SU-DHL-6 (cell line): ENCODE results near the gene ABHD4.

ENCODE experiments used
- CTCF ChIP-seq: fragments of 200-600 bp; sonication (generic); IDR thresholded peaks from one replicate; pipeline ENCODE4 v1.5.1; 2017; ENCODE audit warnings: antibody characterized with exemption, mild to moderate bottlenecking, low read length, moderate library complexity; ENCODE audit not compliant: insufficient read depth, poor library complexity, severe bottlenecking
- EZH2phosphoT487 ChIP-seq: fragments of 200-600 bp; sonication (generic), shearing (Covaris generic); conservative IDR thresholded peaks from 2 replicates; pipeline ENCODE4 v1.6.1; 2018; ENCODE audit warnings: mild to moderate bottlenecking, antibody characterized with exemption, low read length, moderate library complexity, mixed read lengths

GRCh38 chr14:22601456-22601855, 3.4 kb downstream of the ABHD4 start:
- no peak for TF ChIP-seq EZH2phosphoT487
- no peak for TF ChIP-seq CTCF
